Fibroblast of skin of abdomen (primary cell): ENCODE measurements around the gene GUSB.

Source experiments
- DNase-seq: peaks from one replicate; pipeline ENCODE4 v3.0.0-alpha.2; 2013

The GUSB gene

DNA sequence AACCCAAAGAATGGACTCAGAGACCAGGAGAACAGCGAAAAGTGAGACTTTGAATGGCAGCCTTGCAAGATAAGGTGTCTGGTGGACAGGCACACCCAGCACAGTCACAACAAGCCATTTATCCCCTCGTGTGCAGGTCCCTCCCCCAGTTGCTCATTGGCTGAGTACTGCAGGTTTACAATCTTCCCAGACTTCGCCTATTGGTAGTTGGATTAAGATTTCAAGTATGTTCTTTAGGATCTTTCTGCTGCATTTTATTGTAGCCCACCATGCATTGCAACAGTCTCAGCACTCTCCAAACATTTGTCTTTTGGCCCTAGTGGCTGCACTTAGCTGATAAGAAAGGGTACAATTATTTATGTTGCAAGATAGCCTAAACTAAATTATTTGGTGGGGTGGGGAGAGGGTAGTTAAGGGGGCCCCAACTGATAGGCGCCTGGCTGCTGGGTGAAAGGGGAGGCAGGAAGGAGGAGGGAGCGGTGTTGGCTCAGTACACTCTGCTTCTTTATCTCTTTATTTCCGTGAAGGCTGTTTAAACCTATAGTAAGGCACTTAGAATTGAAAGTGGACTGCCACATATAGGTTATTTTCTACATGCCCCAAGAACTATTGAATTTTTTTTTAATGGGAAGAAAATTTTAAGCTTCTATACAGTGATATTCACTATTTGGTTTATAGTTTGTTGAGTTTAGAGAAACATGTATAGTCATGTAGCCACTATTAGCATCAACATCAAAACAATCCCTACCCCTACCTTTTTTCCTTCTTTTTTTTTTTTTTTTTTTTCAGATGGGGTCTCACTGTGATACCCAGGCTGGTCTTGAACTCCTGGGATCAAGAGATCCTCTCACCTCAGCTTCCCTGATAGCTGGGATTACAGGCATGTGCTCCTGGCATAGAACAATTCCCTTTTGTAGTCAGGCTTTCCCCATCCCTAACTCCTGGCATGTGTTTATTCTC, 54.2 kb downstream of the GUSB start:
- no peak for DNase-seq

DNA sequence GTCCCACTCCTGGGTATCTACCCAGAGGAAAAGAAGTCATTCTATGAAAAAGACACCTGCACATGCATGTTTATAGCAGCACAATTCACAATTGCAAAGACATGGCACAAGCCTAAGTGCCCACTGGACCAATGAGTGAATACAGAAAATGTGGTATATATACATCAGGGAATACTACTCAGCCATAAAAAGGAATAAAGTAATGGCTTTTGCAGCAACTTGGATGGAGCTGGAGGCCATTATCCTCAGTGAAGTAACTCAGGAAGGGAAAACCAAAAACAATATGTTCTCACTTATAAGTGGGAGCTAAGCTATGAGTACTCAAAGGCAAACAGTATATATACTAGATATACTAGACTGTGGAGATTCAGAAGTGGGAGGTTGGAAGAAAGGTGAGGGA, 55.4 kb downstream of the GUSB start:
- DNase-seq: no peak

DNA sequence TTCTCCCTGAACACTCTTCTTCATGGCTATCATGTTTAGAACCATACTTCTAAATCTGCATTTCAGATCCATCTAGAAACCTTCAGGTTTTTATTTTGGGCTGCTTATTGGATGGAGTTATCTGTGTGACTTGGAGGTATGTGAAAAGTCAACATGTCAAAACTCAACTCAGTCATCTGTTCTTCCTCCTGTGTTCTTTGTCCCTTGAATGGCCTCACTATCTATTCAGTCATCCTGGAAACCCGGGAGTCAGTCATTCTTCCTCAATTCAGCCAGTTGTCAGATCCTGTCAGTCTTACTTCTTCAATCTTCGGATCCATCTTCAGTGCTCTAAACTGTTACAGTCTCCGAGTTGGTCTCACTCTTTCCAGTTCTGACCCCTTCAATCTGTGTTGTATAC, 57.0 kb downstream of the GUSB start:
- DNase-seq: no peak

DNA sequence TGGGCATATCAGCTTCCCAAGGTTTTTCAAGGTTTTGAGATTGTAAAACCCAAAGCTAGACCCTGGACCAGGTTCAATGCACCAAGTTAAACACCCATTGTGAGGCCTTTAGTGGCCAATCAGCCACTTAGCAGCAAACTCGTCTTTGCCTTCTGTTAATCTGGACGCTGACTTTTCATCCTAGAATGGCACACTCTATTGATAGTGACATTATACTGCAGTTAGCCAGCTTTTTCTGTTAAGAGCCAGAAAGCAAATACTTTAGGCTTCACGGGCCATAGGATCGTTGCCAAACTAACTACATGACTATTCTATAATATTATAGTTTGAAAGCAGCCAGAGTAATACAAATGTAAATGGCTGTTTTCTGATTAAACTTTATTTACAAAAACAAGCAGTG, 57.8 kb downstream of the GUSB start:
- no peak for DNase-seq

DNA sequence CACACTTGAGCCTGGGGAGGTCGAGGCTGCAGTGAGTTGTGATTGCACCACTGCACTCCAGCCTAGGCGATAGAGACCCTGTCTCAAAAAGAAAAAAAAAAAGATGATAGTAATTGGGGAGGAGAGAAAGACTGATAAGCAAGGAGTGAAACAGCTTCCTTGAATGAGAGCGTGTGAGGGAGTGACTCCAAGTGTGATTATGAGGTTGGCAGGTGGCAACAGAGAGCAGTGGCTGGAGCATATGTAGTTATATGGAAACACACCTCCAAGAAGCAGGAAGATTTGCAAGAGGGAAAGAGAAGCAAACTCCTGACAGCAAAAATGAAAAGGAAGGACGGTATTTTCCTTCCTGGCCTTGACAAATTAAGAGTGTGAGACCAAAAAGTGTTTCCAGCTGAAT, 58.7 kb downstream of the GUSB start:
- DNase-seq: no peak

DNA sequence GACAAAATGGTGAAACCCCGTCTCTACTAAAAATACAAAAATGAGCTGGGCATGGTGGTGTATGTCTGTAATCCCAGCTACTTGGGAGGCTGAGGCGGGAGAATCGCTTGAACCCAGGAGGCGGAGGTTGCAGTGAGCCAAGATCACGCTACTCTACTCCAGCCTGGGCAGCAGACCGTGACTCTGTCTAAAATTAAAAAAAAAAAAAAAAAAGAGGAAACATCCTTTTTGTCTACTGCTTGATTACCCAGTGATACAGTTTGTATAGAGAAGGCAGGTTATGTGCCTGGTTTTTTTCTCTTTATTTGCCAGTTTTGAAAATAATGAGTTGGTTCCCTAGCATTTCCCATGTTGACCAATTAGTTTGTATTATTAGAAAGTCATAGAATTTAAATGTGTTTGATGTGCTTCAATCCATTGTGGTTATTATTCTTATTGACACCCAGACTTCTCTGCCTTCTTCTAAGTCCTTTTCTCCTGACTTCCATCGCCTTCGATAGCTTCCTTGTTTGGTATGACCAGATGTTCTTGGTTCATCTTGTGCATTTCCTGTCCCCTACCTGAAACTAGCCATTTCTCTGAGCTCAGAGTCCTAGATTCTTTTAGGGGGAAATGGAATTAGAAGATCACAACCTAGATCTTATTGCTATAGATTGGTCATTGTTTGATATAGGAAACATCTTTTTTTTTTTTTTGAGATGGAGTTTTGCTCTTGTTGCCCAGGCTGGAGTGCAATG, 65.9 kb downstream of the GUSB start:
- no peak for DNase-seq

DNA sequence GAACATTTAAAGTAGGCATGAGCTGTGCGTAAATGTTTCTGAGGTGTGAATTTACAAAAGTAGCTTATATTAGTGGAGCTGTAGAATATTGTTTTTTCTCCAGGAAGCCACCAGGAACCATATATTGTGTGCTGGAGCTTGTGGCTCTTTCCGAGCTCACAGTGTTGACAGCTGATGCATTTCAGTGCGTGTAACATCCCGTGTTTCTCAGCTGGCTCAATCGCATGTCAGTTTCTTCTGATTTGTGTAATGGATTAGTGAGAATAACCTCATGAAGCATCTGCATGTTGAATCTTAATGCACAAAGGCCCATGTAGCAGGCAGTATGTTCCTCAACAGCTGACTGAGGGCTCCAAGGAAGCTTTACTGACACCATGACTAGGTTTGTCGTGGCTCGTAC, 69.8 kb downstream of the GUSB start:
- DNase-seq: peak; percentile 8
